HG03135 (cell line): ENCODE results near the gene RPL28.
"Not testable (repeated sequence)": the region's sequence is repeated elsewhere in the genome, so short reads cannot be mapped to it uniquely, and the experiment has no call there.

Source experiments
- ATAC-seq: cut with Tn5 transposase; IDR thresholded peaks from one replicate; pipeline ENCODE4 v1.9.1; 2021; ENCODE audit warnings: mild to moderate bottlenecking, moderate library complexity; ENCODE audit not compliant: unreplicated experiment

RPL28 gene

GRCh38 chr19:55421281-55421680 is 35.5 kb downstream of the RPL28 start:
- not testable (repeated sequence) for ATAC-seq

DNA sequence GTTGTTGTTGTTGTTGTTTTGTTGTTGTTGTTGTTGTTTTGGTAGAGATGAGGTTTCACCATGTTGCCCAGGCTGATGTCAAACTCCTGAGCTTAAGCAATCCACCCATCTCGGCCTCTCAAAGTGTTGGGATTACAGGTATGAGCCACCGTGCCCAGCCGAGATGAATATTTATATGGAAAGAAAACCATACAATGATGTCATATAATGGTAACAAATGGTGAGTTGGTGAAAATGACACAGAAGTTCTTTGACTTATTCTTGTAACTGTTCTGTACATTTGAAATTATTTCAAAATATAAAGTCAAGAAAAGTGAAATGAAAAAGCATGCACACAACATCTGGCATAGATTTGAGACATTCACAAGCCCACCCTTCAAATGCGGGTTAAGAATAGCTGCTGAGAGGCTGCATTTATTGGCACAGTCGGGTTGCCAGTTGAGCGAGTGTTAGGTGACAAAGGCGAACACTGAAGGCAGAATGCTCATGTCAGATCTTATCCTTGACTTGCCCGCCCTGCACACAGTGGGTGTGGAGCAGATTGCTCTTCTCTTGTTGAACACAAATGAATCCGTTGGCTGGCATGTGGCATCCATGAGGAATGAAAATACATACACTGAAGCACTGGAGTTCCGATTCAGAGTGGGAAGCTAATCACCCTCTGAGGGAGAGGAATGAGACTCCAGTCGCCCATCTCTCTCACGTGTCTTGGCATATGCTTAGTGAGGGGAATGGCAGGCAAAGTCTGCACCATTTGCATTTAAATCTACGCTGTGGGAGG is 37.7 kb downstream of the RPL28 start:
- no peak for ATAC-seq

GRCh38 chr19:55424518-55424917 is 38.8 kb downstream of the RPL28 start:
- ATAC-seq = no peak

- ATAC-seq = no peak
These were observed 40.3 kb downstream of the RPL28 start for GRCh38 chr19:55426042-55426441.

GRCh38 chr19:55431183-55431582 is 45.5 kb downstream of the RPL28 start:
- ATAC-seq = no peak

DNA sequence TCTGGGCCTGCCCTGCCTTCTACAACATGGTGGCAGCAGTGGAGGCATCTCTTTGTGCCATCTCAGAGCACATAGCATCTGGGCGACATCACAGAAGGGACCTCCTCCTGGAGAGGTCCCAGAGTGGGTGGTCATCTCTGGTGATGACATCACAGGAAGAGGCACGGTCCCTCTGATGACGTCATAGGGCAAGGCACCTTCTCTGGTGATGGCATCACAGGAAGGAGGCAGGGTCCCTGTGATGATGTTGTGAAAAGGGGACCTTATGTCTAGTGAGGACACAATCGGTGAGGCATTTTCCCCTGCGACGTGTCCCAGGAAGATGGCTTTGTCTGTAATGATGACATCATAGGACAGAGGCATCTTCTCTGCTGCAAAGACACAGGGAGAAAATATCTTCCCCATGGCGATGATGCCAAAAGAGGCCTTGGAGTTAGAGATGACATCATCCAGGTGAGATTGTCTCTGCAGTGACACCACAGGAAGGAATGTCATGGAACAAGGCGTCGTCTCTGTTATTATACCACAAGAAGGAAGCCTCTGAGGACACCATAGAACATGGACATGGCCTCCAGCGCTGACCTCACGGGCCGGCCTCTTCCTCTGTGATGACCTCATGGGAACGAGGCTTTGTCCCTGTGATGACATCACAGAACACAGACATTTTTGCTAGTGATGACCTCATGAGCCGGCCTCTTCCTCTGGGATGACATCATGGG is 46.7 kb downstream of the RPL28 start:
- ATAC-seq = no peak

DNA sequence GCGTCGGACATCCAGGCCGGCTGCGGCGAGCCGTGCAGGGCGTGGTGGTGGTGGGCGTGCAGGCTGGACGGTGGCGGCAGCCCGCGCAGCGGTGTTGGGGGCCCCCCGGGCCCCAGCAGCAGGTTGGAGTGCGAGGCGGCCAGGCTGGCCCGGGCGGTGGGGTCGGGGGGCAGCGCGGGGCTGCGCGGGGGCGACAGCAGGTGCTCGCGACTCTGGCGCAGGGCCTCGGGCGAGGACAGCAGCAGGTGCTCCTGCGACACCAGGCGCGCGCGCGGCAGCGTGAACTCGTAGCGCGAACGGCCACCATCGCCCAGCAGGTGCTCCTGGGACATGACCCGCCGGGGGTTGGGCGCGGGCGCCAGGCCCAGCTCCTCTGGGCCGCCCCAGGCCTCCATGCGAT is 47.6 kb downstream of the RPL28 start:
- ATAC-seq = no peak

DNA sequence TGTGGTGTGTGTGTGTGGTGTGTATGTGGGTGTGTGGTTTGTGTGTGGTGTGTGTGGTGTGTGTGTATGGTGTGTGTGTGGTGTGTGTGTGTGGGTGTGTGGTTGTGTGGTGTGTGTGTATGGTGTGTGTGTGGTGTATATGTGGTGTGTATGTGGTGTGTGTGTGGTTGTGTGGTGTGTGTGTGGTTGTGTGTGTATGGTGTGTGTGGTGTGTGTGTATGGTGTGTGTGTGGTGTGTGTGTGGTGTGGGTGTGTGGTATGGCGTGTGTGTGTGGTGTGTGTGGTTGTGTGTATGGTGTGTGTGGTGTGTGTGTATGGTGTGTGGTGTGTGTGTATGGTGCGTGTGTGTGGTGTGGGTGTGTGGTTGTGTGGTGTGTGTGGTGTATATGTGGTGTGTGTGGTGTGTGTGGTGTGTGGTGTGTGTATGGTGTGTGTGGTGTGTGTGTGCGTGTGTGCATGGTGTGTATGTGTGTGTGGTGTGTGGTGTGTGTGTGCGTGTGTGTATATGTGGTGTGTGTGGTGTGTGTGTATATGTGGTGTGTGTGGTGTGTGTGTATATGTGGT is 48.7 kb downstream of the RPL28 start:
- no peak for ATAC-seq

GRCh38 chr19:55435020-55435419 is 49.3 kb downstream of the RPL28 start:
- ATAC-seq = no peak

DNA sequence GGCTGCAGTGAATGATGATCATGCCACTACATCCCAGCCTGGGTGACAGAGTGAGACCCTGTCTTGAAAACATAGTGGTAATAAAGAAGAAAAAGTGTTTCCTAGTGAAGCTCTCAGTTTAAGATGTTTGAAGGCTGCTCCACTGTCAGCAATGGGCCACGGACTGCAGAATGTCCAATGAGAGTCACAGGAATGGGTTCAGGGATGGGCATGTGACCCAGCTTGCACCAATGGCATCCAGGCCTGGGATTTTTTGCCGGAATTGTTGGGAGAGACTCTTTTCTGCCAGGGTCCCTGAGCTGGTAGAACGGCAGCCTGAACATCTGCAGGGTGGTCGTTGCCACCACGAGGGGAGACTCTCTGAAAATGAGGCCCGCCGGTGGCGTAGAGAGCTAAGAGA is 51.1 kb downstream of the RPL28 start:
- ATAC-seq = no peak

DNA sequence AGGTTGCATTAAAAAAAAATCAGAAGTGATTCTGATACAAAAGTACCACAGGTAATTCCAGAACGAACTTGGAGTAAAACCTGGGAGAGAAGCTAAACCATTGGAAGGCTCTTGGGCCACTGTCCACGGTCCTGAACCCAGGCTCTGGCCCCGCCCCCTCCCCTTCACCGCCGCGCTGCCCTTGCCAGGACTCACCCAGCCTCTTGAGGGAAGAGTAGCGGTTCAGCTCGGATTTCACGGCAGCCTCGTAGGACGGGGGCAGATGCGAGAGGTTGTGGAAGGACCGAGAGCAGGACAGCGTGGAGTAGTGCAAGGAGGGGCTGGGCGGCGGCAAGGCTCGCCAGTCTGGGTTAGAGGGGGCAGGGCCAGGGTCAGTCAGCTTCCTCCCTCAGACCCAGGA is 51.7 kb downstream of the RPL28 start:
- no peak for ATAC-seq

- ATAC-seq = no peak
These were observed 53.3 kb downstream of the RPL28 start for GRCh38 chr19:55439052-55439451.

- no peak for ATAC-seq
These were observed 54.8 kb downstream of the RPL28 start for GRCh38 chr19:55440411-55441105.

DNA sequence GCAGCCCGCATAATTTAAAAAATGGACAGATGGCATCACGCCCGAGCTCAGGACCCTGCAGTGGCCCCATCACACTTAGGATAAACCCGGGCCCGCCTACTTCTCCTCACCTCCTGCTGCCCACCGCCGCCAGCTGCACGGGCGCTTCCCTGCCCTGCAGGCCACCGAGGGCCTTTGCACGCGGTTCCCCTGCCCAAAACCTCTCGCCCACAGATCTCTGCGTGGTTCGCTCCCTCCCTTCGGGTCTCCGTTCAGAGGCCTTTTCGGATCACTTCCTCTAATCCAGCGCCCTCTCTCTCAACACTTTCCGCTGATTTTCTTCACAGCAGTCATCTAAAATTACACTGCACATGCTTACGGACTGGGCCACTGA is 55.6 kb downstream of the RPL28 start:
- ATAC-seq = no peak

DNA sequence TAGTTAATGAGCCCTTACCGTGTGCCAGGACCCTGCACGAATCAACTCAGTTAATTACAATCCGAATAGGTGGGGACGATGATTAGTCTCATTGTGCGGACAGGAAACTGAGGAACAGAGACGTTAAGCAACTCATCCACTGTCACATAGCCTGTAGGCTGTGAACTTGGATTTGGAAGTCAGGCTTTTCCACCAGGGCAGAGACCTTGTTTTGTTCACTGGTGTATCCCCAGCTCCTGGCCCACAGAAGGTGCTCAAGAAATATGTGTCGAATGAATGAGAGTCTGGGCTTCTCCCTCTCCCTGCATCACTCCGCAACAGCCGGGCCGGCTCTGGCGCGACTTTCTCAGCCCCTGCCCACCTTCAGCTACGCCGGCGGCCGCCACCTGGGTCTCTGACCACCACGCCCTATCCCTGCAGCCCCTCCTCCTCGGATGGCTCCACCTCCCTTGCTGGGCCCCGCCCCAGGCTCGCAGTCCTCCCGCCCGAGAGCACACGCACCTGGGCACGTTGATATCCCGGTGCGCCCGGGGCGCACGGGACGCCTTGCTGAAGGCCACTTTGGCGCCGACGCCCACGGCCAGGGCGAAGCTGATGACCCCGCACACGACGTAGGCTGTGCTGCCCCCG is 56.1 kb downstream of the RPL28 start:
- no peak for ATAC-seq

GRCh38 chr19:55442372-55442961 is 56.7 kb downstream of the RPL28 start:
- no peak for ATAC-seq

- ATAC-seq = no peak
These were observed 57.5 kb downstream of the RPL28 start, which contains the start of gene SHISA7 for GRCh38 chr19:55443045-55443823. TSS of gene SHISA7 (minus strand) at chr19:55443300. CDS start at chr19:55442863, 437 bp downstream.

DNA sequence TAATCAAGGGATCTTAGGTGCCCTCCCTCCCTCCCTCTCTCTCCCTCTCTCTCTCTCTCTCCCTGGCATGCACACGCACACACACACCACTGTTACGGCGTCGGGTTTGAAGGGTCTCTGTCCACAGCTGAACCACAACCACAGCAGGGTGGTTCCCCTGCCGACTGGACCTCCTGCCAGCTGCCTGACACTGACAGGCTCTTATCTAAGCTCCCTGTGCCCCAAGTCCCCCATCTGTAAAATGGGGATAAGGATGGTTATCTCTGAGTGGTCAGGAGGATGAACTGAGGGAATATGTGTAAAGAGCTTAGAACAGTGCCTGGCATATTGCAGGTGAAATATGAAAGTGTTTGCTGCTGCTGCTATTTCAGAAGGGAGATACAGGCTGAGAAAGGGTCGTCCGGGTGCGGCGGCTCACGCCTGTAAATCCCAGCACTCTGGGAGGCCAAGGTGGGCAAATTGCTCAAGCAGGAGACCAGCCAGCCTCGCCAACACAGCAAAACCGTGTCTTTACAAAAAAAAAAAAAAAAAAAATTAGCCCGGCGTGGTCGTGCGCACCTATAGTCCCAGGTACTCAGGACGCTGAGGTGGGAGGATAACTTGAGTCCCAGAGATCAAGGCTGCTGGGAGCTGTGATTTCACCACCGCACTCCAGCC is 58.2 kb downstream of the RPL28 start:
- ATAC-seq = no peak

- ATAC-seq = no peak
These were observed 58.9 kb downstream of the RPL28 start for GRCh38 chr19:55444646-55445045.
